Stimulated activated CD8-positive, alpha-beta memory T cell treated with anti-CD3 and anti-CD28 coated beads, Interleukin-15, amount 100 ng/mL, for 4 hours (primary cell): ENCODE data around the gene LKAAEAR1.

Source experiments
- DNase-seq, 2 donors: peaks; one replicate each; pipeline ENCODE4 v3.0.0-alpha.2; 2020; ENCODE audit warnings: low read depth in 2 of 2

Gene LKAAEAR1

GRCh38 chr20:64067005-64067632 is 17.1 kb downstream of the LKAAEAR1 start:
- no peak for DNase-seq

GRCh38 chr20:64065974-64066343 is 18.2 kb downstream of the LKAAEAR1 start:
- DNase-seq, result peak in 1 of 2 donors; percentile 24

- DNase-seq, result no peak
These were observed 18.9 kb downstream of the LKAAEAR1 start for GRCh38 chr20:64065062-64065973.

- no peak for DNase-seq
These were observed 20.0 kb downstream of the LKAAEAR1 start for GRCh38 chr20:64064145-64064698.

GRCh38 chr20:64063389-64064144 is 20.6 kb downstream of the LKAAEAR1 start:
- no peak for DNase-seq

- DNase-seq, result peak; percentile 88
These were observed 21.4 kb downstream of the LKAAEAR1 start, which contains the start of gene TCEA2 for GRCh38 chr20:64062596-64063388. TSS of gene TCEA2 (plus strand) at chr20:64063198. CDS start at chr20:64063313, 115 bp downstream.

GRCh38 chr20:64062276-64062595 is 22.0 kb downstream of the LKAAEAR1 start:
- no peak for DNase-seq

GRCh38 chr20:64058536-64058935 is 25.7 kb downstream of the LKAAEAR1 start:
- no peak for DNase-seq

GRCh38 chr20:64057628-64058498 is 26.3 kb downstream of the LKAAEAR1 start:
- peak; percentile 58 to 67 for DNase-seq

GRCh38 chr20:64056889-64057627 is 27.1 kb downstream of the LKAAEAR1 start:
- DNase-seq, result no peak

- no peak for DNase-seq
These were observed 27.6 kb downstream of the LKAAEAR1 start for GRCh38 chr20:64056639-64056888.

- no peak for DNase-seq
These were observed 28.1 kb downstream of the LKAAEAR1 start for GRCh38 chr20:64055893-64056638.

- DNase-seq, result no peak
These were observed 28.8 kb downstream of the LKAAEAR1 start for GRCh38 chr20:64055396-64055892.

GRCh38 chr20:64053841-64054661 is 30.1 kb downstream of the LKAAEAR1 start:
- DNase-seq, result no peak

GRCh38 chr20:64052987-64053840 is 31.0 kb downstream of the LKAAEAR1 start:
- DNase-seq, result no peak

- no peak for DNase-seq
These were observed 31.9 kb downstream of the LKAAEAR1 start for GRCh38 chr20:64052326-64052722.
